Skeletal muscle satellite cell (primary cell): ENCODE results near the gene RPUSD4.

Experiments
- H3K27me3 ChIP-seq: 2 replicates; pipeline ENCODE4 v1.7.0; 2013; ENCODE audit warnings: low read length; ENCODE audit not compliant: control insufficient read depth, insufficient read depth
- H3K36me3 ChIP-seq: 2 replicates; pipeline ENCODE4 v1.7.0; 2013; ENCODE audit warnings: mild to moderate bottlenecking, control low read depth, low read length; ENCODE audit not compliant: insufficient read depth
- H3K4me1 ChIP-seq: 2 replicates; pipeline ENCODE4 v1.7.0; 2013; ENCODE audit warnings: low read length; ENCODE audit not compliant: control insufficient read depth, insufficient read depth
- H3K4me2 ChIP-seq: 2 replicates; pipeline ENCODE4 v1.7.0; 2013; ENCODE audit warnings: mild to moderate bottlenecking, low read length
- H3K4me3 ChIP-seq: 2 replicates; pipeline ENCODE4 v1.7.0; 2013; ENCODE audit warnings: low read length
- H3K9ac ChIP-seq: 2 replicates; pipeline ENCODE4 v1.7.0; 2013; ENCODE audit warnings: mild to moderate bottlenecking, low read depth, low read length, moderate library complexity
- H3K9me3 ChIP-seq: replicated peaks from 2 replicates; pipeline ENCODE4 v1.7.0; 2013; ENCODE audit warnings: mild to moderate bottlenecking, control low read depth, low read length

The RPUSD4 gene

GRCh38 chr11:126207896-126208295, 3.6 kb downstream of the RPUSD4 start:
- no peak overlapping the region for H3K9ac ChIP-seq
- no peaks in the 10 kb centered on the region for H3K9me3 ChIP-seq
- H3K4me1 ChIP-seq: peaks cover 12% of the 10 kb centered on the region
- no peak overlapping the region for H3K4me3 ChIP-seq
- H3K27me3 ChIP-seq: no peaks in the 10 kb centered on the region
- peaks cover 48% of the 10 kb centered on the region for H3K36me3 ChIP-seq
- no peak overlapping the region for H3K4me2 ChIP-seq

GRCh38 chr11:126205359-126205758, 6.1 kb downstream of the RPUSD4 start:
- H3K36me3 ChIP-seq: peaks cover 70% of the 10 kb centered on the region

GRCh38 chr11:126202646-126203359, 8.6 kb downstream of the RPUSD4 start:
- Histone ChIP-seq H3K4me2 (no peak overlapping the region), H3K27me3 (no peaks in the 10 kb centered on the region), H3K9me3 (no peaks in the 10 kb centered on the region), H3K4me3 (no peak overlapping the region), H3K4me1 (peaks cover 3% of the 10 kb centered on the region), H3K9ac (no peak overlapping the region), H3K36me3 (peaks cover 68% of the 10 kb centered on the region)

More at GRCh38 chr11:126205359-126205758, 6.1 kb downstream of the RPUSD4 start:
- Histone ChIP-seq H3K9ac (no peak overlapping the region), H3K27me3 (no peaks in the 10 kb centered on the region), H3K4me1 (peaks cover 3% of the 10 kb centered on the region), H3K4me3 (no peak overlapping the region), H3K9me3 (no peaks in the 10 kb centered on the region), H3K4me2 (no peak overlapping the region)

- H3K9ac ChIP-seq: no peak overlapping the region
- peaks cover 4% of the 10 kb centered on the region for H3K4me1 ChIP-seq
- no peak overlapping the region for H3K4me2 ChIP-seq
- no peaks in the 10 kb centered on the region for H3K27me3 ChIP-seq
- H3K4me3 ChIP-seq: no peak overlapping the region
- no peaks in the 10 kb centered on the region for H3K9me3 ChIP-seq
- peaks cover 63% of the 10 kb centered on the region for H3K36me3 ChIP-seq
Measured at GRCh38 chr11:126198648-126199047, 12.8 kb downstream of the RPUSD4 start.

GRCh38 chr11:126197277-126197939, 14.0 kb downstream of the RPUSD4 start:
- Histone ChIP-seq H3K9ac (no peak overlapping the region), H3K4me1 (peaks cover 4% of the 10 kb centered on the region), H3K27me3 (no peaks in the 10 kb centered on the region), H3K9me3 (no peaks in the 10 kb centered on the region), H3K36me3 (peaks cover 60% of the 10 kb centered on the region), H3K4me2 (no peak overlapping the region), H3K4me3 (no peak overlapping the region)

- Histone ChIP-seq H3K4me3 (no peak overlapping the region), H3K9me3 (no peaks in the 10 kb centered on the region), H3K4me1 (peaks cover 4% of the 10 kb centered on the region), H3K36me3 (peaks cover 45% of the 10 kb centered on the region), H3K4me2 (no peak overlapping the region), H3K9ac (no peak overlapping the region), H3K27me3 (no peaks in the 10 kb centered on the region)
Measured at GRCh38 chr11:126195119-126195518, 16.3 kb downstream of the RPUSD4 start.

GRCh38 chr11:126194121-126194543, 17.3 kb downstream of the RPUSD4 start:
- Histone ChIP-seq H3K9ac (no peak overlapping the region), H3K36me3 (peaks cover 38% of the 10 kb centered on the region), H3K4me2 (no peak overlapping the region), H3K4me3 (no peak overlapping the region), H3K4me1 (peaks cover 4% of the 10 kb centered on the region), H3K9me3 (no peaks in the 10 kb centered on the region), H3K27me3 (no peaks in the 10 kb centered on the region)

- Histone ChIP-seq H3K4me2 (no peak overlapping the region), H3K4me1 (peaks cover 4% of the 10 kb centered on the region), H3K36me3 (peaks cover 35% of the 10 kb centered on the region), H3K9me3 (no peaks in the 10 kb centered on the region), H3K4me3 (no peak overlapping the region), H3K27me3 (no peaks in the 10 kb centered on the region), H3K9ac (no peak overlapping the region)
Measured at GRCh38 chr11:126193038-126193478, 18.4 kb downstream of the RPUSD4 start.

- H3K27me3 ChIP-seq: no peaks in the 10 kb centered on the region
- H3K36me3 ChIP-seq: peaks cover 29% of the 10 kb centered on the region
- no peak overlapping the region for H3K4me2 ChIP-seq
- no peak overlapping the region for H3K9ac ChIP-seq
- no peaks in the 10 kb centered on the region for H3K4me1 ChIP-seq
- H3K9me3 ChIP-seq: no peaks in the 10 kb centered on the region
- H3K4me3 ChIP-seq: no peak overlapping the region
Measured at GRCh38 chr11:126192361-126192760, 19.1 kb downstream of the RPUSD4 start.

GRCh38 chr11:126191379-126192073, 19.9 kb downstream of the RPUSD4 start:
- Histone ChIP-seq H3K4me1 (no peaks in the 10 kb centered on the region), H3K4me2 (no peak overlapping the region), H3K36me3 (peaks cover 22% of the 10 kb centered on the region), H3K9ac (no peak overlapping the region), H3K9me3 (no peaks in the 10 kb centered on the region), H3K27me3 (no peaks in the 10 kb centered on the region), H3K4me3 (no peak overlapping the region)

GRCh38 chr11:126190792-126191191, 20.7 kb downstream of the RPUSD4 start:
- H3K9me3 ChIP-seq: no peaks in the 10 kb centered on the region
- H3K27me3 ChIP-seq: no peaks in the 10 kb centered on the region
- no peak overlapping the region for H3K9ac ChIP-seq
- no peaks in the 10 kb centered on the region for H3K4me1 ChIP-seq
- no peak overlapping the region for H3K4me2 ChIP-seq
- peaks cover 17% of the 10 kb centered on the region for H3K36me3 ChIP-seq
- no peak overlapping the region for H3K4me3 ChIP-seq
